ENCODE data around the gene DNAJC5. TPM values are rescaled to one million over a fixed set of nuclear protein-coding genes. Genes with fewer than 3 reads are reported as not detected.
"Not testable (repeated sequence)": the region's sequence is repeated elsewhere in the genome, so short reads cannot be mapped to it uniquely, and the experiment has no call there.

The DNAJC5 gene
- total RNA-seq, 1 donor from 2014 or later = 78.2 TPM

DNA sequence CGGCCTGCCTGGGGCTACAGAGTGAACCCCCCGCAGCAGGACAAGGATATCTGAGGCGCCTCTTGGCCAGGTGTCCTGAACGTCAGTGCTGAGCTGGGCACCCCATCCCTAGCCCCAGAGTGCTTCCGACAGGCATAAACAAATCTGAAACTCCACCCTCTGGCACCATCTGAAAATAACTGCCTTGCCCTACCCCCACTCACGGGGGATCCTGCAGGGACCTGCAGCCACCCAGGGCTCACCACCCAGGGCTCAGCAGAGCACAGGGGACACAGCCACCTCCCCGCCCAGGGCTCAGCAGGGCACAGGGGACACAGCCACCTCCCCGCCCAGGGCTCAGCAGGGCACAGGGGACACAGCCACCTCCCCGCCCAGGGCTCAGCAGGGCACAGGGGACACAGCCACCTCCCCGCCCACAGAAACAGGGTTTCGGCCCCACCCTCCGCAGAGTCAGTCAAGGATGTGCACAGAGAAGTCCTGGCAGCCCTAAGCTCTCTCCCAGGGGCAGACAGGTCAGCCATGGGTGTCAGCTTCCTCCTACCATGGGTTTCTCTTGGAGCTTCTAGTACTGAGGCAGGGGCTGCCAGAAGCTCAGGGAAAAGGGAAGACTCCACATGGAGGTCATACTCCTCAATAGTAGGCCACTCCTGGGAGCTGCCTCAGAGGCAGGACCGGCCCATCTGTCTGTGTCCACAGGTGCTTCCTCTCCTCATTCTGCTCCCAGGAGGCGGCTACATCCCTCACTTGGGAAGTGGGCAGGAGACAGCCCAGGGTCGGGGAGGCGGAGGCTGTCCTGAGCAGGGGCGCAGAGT is 56.7 kb downstream of the DNAJC5 start:
- DNase-seq (ENCODE audit: extremely low read depth, low read depth, low spot score) = no peak

DNA sequence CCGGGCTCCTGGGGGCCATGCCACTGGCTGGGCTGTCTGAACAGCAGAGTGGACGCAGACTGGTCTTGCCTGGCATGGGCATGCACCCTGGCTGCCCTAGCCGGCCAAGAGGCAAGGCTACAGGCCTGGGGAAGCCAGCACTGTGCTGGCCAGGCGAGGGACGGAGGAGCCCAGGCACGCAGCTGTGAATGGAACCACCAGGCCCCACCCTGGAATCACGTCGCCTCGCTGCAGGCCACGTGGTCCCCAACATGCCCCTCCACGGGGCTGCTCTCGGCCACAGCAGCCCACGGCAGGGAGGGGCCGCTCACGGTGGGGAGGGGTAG is 57.2 kb downstream of the DNAJC5 start:
- no peak for DNase-seq (ENCODE audit: extremely low read depth, low read depth, low spot score)

DNA sequence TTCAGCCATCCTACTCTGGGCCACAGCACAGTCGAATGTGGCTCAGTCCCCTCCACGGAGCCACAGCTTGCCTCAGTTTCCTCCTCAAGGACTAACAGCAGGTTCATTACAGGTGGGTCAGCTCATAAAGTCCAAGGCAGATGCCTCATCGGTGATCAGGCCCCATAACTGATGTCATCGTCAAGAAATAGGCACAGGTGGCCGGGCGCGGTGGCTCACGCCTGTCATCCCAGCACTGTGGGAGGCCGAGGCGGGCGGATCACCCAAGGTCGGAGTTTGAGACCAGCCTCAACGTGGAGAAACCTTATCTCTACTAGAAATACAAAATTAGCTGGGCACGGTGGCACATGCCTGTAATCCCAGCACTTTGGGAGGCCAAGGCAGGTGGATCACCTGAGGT is 57.8 kb downstream of the DNAJC5 start:
- DNase-seq (ENCODE audit: extremely low read depth, low read depth, low spot score) = no peak

DNA sequence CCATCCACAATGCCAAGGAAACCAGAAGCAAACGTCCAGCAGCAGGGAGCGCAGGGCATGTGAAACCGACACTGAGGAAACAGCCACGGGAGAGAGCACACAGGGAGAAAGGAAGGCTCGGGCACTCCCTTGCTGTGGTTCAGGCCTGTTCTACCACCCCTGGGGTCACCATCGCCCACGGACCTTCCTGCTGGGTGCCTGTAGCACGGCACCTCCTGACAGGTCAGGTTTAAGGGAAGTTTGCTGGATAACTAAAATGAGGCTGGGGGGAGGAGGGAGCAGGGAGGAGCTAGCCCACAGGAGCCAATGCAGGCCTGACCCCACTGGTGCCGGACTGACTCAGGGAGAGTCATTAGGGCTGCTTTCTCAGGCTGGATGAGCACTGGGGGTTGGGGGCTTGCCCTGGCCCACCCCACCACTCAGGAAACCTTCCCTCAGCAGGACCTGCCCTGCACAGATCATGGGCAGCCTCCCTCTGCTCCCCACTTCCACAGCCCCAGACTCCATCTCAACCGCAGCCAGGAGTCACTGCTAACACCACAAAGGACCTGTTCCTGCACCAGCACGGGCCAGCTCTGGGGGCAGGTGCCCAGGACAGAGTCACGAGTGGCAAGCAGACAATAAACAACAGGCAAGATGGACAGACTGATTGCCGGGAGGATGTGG is 59.0 kb downstream of the DNAJC5 start:
- DNase-seq (ENCODE audit: extremely low read depth, low read depth, low spot score) = no peak

DNA sequence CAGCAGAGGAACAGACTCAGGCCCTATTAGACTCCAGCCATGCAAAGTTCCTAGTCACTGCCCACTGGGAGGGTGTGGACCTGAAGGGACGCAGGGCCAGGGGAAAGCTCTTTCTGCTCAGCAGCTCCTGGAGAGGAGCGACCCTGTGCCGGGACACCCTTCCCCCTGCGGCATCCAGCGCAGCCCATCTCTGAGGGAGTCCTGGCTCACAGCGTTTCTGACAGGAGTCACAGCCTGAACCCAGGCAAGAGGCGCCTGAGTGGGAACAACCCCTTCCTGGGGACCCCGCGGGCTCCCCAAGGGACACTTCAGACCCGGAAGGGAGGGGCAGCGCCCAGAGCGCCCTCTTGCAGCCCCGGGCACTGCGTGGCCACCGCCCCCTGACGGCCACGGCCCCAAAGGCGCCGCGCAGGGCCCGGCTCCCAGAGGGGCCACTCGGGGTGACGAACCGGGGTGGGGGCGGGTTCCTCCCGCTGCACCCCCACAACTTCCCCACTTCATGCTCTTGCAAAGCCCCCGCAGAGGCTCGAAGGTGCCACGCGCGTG is 60.4 kb downstream of the DNAJC5 start:
- DNase-seq (ENCODE audit: extremely low read depth, low read depth, low spot score) = no peak

DNA sequence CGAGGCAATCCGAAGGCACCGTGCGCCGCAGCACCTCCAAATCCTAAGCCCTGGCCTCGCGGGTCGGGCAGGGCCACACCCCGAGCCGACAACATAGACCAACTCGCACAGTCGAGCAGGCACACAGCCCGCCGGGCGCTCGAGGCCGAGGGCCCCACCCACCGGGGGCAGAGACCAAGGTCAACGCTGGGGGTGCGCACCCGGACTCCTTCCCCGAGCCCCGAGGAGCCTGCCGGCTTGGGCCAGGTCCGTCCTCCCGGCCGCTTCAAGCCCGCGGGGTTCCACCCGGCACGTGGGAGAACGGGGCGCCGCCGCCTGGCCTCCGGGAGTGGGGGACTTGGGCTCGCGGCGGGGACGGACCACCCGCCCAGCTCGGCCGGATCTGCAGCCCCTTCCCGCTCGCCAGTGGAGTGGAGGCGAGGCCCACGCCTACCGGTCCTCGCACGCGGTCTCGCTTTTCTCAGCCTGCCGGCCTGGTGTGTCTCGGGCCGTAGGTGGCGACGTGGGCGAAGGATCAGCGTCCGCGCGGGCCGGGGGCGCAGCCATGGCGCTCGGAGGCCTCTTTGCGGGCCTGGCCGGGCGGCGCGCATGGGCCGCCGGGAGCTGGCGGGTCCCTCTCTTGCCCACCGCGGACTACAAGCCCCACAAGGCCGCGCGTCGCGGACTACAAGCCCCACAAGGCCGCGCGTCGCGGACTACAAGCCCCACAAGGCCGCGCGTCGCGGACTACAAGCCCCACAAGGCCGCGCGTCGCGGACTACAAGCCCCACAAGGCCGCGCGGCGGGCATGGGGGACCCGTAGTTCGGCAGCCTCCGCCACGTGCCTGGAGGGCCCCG is 61.1 kb downstream of the DNAJC5 start, which contains the start of gene UCKL1:
TSS of gene UCKL1 (minus strand) at position 590 of the 837 bp plus-strand sequence. CDS start at position 546, 44 bp downstream.
- DNase-seq (ENCODE audit: extremely low read depth, low read depth, low spot score) = peak; percentile 39

DNA sequence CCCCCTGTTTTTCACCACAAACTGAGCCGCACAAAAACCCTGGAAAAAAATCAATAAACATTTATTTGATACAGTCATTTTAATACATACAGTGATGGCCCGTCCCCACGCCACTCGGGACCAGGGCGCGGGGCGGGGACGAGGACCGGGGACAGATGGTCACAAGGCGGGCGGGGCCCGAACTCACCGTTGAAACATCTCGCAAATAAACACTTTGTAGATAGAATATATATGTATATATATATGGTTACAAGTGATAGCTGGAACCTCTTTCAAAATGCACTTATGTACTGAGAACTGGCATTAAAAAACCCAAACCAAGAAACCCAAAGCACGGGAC is 61.7 kb downstream of the DNAJC5 start:
- DNase-seq (ENCODE audit: extremely low read depth, low read depth, low spot score) = no peak

DNA sequence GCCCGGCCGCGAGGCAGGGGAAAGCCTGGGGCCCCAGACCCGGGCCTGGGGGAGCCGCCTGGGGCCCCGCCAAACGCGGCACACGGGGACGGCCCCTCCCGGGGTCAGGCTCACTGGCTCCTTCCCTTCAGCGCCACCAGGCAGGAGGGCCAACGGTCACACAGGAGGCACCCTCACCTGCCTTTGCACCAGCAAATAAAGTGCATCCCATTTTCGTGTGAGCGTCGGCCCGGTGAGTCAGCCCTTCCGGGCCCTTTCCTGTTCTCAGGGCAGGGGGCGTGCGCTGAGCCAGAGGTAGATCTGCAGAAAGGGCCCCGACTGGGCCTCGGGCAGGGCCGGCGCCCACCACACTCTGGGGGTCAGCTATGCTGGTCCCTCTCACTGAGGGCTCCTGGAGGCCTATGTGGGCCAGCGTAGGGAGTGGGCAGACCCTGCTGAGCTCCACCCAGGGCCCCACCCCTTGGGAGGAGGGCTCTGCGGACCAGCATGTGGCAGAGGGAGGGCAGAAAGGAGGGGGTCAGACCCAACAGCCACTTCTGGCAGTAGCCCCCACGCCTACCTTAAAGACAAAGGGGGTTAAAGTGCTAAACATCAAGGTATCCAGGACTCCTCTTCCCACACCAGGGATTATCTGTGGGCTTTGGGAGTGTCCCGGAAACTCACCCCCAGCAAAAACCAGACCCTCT is 62.2 kb downstream of the DNAJC5 start:
- DNase-seq (ENCODE audit: extremely low read depth, low read depth, low spot score) = no peak

DNA sequence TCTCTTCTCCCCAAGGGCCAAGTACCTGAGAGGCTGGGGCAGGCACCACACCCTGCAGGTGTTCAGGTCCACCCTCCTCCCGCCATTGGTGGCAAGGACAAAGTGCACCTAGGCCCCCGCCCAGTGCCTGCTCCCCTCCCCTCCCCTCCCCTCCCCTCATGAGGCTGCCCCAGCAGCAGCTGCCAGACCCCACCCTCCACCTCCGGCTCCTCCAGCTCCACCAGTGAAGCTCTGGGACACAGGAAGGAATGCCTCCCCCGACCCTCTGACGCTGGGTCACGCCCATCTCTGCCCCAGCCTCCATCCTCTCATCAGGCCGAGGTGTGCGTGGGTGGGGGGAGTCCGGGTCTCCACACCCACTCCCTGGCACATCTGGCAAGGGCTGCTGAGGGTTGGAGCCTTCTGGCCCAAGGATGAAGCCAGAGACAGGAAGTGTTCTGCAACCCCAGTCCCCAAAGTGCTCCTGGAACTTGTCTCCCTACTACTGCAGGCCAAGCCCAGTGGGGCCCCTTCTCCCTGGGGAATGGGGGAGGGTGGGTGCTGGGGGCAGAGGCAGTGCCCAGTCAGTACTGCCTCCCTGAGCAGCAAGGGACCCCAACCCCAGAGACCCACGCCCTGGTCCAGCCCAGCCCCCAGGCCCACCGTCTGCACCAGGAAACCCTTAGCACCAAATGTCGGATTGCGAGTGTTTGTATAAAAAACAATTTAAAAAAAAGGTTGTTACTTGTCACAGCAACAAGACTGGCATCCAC is 62.9 kb downstream of the DNAJC5 start:
- no peak for DNase-seq (ENCODE audit: extremely low read depth, low read depth, low spot score)

DNA sequence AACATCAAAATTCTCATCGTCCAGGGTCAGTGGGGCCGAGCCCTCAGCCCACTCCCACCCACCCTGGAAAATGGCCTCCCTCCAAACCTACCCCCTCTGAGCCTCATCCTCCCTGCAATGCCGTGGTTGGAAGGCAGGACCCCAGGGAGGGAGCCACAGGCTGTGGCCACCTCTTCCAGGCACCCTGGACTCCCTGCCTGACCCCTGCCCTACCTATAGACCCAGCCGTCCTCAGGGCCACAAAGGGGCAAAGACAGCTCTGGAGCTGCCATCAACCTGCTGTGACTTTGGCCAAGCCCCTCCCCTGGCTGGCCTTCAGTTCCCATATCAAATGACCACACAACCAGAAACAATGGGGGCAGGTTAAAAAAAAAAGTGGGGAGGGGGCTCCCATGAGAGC is 63.5 kb downstream of the DNAJC5 start:
- DNase-seq (ENCODE audit: extremely low read depth, low read depth, low spot score) = no peak

DNA sequence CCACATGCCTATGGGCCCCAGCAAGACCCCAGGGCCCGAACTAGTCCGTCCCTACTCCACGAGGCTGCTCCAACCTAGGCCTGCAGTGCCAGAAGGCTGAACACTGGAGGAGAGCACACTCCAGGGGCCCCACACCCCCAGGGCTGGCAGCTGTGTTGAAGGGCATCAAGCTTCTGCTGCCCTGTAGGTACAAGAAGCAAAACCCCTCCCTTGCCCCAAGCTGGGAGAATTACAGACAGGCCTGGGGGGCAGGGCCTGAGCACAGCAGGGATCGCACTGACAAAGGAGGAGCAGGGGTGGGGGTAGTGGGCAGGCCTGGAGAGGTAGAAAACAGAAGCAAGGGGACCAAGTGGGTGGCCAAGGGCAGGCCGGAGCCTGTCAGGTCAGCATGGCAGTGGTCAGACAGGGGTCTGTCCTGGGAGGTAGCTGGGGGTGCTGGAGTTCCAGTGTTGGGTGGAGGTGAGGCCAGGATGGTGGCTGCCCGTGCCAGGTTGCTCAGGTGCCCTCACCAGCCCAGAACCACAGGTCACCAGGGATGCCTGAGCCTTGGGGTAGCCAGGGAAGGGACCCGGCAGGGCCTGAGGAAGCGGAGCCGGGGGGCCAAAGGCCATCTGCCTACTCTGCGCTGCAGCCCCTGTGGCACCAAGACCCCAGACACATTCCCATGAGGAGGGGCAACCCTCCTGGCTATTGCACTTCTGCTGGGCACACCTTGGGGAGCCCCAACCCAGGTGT is 64.2 kb downstream of the DNAJC5 start:
- no peak for DNase-seq (ENCODE audit: extremely low read depth, low read depth, low spot score)

DNA sequence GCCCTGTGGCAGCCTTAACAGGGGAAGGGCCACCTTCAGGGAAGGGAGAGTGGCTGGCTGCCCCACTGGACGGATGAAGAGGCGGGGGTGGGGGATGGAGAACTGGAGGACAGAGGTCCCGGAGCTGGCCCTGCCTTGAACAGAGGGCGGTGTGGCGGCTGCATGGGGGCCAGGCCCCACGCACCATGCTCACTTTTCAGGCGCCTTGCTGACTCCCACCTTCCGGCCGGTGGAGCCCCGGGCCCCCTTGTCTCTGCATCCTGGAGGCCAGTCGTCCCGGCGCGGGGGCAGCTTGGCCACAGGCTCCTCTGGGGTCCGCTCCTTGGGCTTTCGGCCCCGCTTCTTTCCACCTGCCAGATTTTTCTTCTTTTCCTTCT is 64.8 kb downstream of the DNAJC5 start:
- DNase-seq (ENCODE audit: extremely low read depth, low read depth, low spot score) = no peak

DNA sequence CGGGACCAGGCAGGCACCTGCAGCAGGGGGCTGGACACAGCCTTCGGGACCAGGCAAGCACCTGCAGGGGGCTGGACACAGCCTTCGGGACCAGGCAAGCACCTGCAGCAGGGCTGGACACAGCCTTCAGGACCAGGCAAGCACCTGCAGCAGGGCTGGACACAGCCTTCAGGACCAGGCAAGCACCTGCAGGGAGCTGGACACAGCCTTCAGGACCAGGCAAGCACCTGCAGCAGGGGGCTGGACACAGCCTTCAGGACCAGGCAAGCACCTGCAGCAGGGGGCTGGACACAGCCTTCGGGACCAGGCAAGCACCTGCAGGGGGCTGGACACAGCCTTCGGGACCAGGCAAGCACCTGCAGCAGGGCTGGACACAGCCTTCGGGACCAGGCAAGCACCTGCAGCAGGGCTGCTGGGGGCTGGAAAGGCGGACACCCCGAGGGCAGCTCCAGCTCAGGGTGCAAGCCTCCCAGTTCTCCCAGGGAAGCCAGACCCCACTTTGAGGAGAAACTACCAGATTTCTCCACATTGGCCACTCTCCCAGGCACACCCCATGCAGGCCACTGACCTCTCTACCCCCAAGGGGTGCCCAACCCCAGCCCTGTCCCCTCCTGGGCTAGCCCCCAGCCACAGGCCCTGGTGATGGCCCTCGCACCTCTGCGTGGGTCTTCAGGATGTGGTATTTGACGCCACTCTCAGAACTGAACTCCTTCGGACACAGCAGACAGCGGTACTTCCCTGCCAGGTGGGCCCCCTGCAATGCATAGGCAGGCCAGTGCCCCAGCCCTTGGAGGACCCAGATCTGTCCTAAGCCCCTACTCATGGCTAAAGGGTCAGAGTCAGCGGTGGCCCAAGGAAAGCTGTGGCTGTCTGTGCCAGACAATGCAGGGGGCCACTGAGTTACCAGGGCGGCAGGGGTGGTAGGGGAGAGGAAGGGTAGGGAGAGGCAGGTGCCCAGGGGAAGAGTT is 66.0 kb downstream of the DNAJC5 start:
- not testable (repeated sequence) for DNase-seq (ENCODE audit: extremely low read depth, low read depth, low spot score)

DNA sequence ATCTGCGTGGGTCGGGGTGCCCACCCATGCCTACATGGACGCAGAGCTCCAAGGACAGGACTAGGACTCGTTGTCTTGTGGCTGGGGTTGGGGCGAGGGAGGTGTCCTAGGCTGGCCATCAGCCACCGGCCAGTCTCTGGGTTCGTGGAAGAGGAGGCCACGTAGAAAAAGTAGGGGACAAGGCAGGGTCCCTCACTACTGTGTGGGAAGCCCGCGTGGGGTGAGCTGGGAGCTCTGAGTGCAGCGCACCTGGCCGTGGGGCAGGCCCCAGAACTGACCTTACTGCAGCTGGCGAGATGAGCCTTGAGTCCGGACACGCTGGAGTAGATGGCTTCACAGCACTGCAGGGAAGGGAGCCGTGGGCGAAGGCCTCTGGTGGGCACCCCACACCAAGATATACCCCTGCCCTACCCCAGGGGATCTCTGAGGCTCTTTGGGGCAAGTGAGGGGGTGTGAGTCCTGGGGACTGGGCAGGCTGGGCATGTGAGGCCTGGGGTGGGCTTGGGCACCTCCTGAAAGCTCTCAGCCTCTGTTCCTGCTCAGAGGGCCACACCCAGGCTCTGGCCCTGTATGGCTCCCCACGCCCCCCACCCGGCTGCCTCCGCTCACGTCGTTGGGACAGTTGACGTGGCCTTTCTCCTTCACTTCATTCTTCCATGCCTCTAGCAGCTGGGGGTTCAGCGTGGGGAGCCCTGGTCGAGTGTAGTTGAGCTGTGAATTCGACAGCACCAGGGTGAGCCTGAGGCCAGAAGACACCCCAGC is 66.9 kb downstream of the DNAJC5 start:
- DNase-seq (ENCODE audit: extremely low read depth, low read depth, low spot score) = no peak

DNA sequence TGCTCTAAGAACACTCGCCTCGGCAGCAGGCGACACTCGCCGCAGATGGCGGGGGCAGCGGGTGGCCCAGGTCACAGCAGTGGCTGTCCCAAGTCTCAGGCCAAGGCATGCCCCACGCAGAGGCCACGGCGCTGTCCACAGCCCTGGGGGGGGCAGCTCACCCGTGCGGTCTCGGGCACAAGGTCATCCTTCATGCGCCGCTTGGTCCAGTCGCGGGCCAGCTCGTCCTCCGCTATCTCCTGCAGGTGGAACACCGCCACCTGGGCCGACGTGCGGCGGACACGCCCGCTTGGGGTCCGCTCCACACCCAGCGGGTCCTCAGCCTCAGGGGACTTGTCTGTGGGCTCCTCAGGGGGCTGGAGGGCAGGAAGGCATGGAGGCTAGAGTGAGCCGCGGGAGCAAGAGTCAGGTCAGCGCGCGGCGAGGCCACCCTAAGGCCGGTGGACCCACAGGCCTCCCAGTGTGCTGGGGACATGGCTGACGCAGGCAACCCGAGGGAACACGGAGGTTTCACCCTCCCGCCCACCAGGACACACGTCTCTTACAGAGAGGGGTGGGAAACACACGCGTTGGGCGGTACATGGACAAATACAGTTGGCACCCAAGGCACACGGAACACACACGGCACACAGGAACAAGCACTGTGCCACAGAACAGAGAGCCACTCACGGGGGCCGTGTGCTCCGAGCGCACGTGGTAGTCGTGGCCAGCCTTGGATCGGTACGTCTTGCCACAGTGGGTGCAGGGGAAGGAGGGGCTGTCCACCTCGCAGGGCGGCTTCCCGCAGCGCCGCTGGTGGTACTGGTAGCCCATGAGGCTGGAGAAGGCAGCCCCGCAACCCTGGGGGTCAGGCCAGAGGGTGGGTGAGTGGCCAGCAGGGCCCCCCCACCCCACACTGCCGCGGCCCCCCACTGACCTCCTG is 67.8 kb downstream of the DNAJC5 start:
- no peak for DNase-seq (ENCODE audit: extremely low read depth, low read depth, low spot score)

DNA sequence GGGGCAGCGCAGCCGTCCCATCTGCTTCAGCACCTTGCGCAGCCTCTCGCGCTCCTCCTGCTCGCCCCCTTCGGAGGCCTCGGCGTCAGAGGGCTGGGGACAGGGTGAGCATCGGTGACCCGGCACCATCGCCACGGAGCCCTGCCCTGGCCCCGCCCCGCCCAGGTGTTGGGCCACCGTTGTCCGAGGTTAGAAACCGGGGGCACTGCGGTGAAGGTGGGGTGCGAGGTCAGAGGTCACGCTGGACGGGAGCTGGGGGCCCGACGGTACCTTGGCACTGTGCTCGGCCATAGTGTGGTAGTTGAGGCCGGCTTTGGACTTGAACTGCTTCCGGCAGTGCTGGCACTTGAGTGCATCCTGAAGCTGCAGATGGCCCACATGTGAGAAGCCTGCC is 68.4 kb downstream of the DNAJC5 start:
- no peak for DNase-seq (ENCODE audit: extremely low read depth, low read depth, low spot score)
